Measurements from ENCODE around the gene RNF207.
A peak's percentile ranks its signal among the peaks of the same experiment; 100 is the strongest.

Gene RNF207

DNA sequence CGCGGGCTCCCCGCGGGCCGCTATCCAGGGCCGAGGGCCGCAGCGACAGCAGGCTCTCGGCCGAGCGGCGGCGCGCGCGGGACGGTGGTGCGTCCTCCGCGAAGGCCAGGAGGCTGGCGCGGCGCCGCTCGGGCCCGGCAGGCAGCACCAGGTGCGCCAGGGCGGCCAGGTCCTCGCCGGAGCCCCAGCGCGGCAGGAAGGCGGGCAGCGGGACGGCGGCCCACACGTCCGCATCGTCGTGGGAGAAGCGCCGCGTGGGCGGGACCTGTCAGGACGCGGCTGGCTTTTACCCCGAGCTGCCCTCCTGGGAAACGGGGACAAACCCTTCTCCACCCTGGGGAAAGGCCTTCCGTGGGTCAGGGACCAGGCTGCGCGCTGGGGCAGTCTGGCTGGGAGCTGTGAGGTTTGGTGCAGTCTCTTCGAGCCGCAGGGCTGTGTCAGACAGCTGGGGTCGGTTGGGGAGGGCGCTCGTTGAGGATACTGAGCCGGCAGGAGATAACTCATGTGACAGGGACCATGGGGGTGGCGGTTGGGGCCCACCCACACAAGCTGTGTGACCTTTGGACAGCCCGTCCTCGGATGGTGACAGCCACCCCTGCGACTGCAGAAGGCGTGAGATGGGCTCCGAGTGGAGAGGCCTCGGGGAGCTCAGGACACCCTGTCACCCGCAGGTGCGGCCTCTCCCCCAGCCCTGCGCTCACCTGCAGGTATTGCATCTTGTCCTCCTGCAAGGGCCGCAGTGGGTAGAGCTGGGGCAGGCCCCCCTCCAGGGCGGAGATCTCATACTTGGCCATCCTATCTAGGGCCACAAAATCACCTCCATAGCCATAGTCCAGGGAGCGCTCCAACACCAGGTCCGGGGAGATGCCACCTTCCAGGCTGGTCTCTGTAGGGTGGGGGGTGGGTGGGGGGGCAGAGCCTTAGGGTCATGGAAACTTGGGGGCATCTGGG, 44.1 kb downstream of the RNF207 start:
- peak; percentile 18 for DNase-seq (ENCODE audit: low spot score)

DNA sequence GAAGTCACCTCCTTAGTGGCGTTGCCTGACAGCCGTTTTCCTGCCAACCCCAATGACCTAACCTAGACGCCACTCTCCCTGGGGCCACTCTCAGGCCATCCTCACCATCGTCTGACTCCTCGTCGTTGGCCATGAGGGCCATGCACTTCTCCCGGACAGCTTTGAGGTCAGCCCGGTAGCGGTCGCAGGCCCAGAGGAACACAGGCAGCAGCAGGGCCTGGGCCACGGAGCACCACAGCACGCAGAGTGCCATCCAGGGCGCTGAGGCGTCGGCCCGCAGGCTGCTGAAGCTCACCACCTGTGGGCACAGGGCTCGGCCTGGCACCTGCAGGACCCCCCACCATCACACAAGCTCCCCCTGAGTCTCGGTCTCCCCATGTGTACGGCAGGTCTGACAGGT, 45.3 kb downstream of the RNF207 start:
- no peak for DNase-seq (ENCODE audit: low spot score)

- no peak for DNase-seq (ENCODE audit: low spot score)
Observed at GRCh38 chr1:6251681-6252373, 45.9 kb downstream of the RNF207 start.

GRCh38 chr1:6252374-6252710, 46.4 kb downstream of the RNF207 start:
- DNase-seq (ENCODE audit: low spot score), result no peak

DNA sequence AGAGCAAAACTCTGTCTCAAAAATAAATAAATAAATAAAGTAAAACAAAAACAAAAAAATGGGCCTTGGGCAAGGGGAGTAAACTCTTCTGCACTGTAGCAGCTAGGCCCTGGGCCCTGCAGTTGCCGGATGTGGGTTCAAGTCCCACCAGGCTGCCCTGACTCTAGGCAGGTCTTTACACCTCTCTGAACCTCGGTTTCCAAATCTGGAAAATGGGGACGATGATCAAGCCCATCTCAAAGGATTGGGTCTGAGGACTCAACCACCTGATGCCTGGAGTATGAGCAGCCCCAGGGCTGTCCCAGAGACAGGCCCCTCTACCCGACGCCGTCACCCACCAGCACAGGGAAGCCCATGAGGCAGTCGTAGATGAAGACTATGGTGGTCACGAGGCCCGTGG, 47.5 kb downstream of the RNF207 start:
- DNase-seq (ENCODE audit: low spot score), result no peak

DNA sequence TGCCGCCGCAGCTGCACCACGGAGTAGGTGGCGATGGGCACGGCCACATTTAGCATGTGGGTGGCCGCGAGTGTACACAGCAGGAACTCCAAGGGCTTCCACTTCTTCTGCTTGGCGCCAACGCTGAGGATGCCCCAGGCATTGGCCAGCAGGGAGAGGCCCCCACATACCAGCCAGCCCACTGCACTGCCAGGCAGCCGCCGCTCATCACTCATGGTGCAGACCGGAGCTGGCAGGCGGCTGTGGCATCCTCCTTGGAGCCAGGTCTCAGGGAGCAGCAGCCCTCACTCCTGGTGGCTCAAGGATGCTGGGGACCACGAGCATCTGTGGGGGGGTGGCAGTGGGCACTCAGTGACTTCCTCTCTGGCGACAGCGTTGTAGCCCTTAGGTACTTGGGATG, 48.8 kb downstream of the RNF207 start:
- DNase-seq (ENCODE audit: low spot score), result no peak

DNA sequence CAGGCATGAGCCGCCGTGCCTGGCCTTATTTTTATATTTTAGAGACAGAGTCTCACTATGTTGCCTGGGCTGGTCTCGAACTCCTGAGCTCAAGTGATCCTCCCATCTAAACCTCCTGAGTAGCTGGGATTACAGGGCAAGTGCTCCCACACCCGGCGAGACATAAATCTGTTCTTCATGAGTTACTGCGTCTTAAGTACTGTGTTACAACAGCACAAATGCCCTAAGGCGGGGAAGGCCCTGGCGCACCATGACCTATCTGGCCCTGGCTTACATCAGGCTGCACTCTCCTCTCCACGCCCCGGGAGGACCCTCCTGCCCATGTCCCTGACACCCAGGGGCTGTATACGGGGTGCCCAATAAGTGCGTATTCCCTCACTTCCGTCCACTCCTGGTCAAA, 50.7 kb downstream of the RNF207 start:
- no peak for DNase-seq (ENCODE audit: low spot score)

- no peak for DNase-seq (ENCODE audit: low spot score)
Observed at GRCh38 chr1:6257541-6258069, 51.7 kb downstream of the RNF207 start.

GRCh38 chr1:6258675-6259074, 52.8 kb downstream of the RNF207 start:
- DNase-seq (ENCODE audit: low spot score), result no peak

- peak; percentile 94 for DNase-seq (ENCODE audit: low spot score)
Observed at GRCh38 chr1:6259491-6260362, 53.8 kb downstream of the RNF207 start.

- DNase-seq (ENCODE audit: low spot score), result no peak
Observed at GRCh38 chr1:6260433-6260934, 54.6 kb downstream of the RNF207 start.

GRCh38 chr1:6260961-6261614, 55.2 kb downstream of the RNF207 start, which contains the start of gene GPR153:
Gene GPR153 (minus strand): TSS chr1:6261098. CDS start chr1:6254905, 6,193 bp downstream.
- peak; percentile 87 for DNase-seq (ENCODE audit: low spot score)

DNA sequence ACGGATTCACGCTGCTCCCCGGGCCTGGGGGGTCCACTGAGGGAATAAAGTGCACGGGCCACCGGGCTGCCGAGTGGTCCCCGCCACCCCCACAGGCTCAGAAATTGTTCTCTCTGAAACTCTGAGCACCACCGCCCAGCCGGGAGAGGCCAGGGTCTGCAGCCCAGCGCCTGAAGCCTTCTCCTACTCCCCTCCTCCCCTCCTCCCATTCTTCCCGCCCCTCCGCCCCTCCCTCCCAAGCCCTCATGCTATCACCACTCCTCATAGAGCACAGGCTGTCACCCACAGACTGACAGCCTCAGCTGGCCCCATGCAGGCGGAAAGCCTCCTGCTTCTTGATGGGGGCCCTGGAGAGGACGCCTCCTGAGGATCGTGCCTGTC, 55.7 kb downstream of the RNF207 start:
- DNase-seq (ENCODE audit: low spot score), result no peak

GRCh38 chr1:6262555-6263420, 56.9 kb downstream of the RNF207 start:
- DNase-seq (ENCODE audit: low spot score), result no peak

- DNase-seq (ENCODE audit: low spot score), result no peak
Observed at GRCh38 chr1:6263716-6264115, 57.8 kb downstream of the RNF207 start.

DNA sequence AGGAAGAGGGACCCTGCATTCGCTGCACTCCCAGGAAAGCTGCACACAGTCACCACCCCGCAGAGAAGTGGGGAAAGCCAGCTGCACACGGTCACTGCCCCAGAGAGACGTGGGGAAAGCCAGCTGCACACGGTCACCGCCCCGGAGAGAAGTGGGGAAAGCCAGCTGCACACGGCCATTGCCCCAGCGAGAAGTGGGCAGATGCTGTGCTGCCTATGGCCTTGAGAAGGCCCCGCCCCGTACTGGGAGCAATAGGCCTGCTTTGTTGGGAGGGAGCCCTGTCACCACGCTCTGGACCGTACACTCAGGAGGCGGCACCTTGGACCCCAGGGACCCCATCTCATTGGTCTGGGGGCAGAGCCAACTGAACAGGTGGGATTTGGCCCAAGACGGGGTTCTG, 59.2 kb downstream of the RNF207 start:
- DNase-seq (ENCODE audit: low spot score), result no peak

DNA sequence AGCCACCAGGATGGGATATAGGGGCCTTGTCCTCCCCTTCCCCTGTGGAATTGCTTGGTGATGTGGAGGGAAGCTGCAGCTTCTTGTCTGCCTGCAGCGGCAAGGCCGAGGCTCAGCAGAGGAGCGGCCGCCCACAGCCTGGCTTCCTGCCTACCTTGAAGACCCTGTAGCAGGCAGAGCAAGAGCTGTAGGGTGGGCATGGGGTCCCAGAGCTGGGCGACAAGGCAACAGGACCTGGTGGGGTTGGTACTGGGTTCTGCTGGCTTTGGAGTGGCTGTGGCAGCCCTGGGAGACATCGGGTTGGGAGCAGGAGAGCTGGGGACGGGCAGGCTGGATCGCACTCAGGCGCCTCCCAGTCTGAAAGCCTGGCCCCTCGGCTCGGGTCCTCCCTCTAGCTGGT, 60.7 kb downstream of the RNF207 start:
- DNase-seq (ENCODE audit: low spot score), result no peak

DNA sequence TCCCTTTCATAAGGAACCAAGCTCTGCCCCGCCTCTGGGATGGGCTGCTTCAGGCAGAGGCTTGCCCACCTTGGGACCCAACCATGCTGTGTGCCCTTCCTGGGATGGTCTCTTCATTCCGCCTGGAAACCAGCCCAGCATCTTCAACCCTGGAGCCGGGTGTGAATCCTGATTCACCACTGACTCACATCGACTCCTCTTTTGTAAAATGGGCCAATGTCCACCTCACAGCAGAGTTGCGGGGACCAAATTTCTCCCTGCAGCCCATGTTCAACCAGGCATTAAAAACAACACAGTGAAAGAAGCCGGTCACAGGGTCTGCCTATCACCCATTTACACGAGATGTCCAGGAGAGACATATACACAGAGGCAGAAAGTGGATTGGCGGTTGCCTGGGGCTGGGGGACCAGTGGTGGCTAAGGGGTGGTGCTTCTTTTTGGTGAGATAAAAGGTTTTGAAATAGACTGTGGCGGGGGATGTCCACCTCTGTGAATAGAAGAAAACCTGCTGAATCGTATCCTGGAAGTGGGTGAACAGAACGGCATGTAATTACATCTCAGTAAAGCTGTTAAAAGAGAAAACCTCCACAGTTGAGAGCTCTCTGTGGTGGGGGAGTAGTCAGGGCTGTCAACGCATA, 61.9 kb downstream of the RNF207 start:
- DNase-seq (ENCODE audit: low spot score), result no peak

- DNase-seq (ENCODE audit: low spot score), result no peak
Observed at GRCh38 chr1:6268415-6268814, 62.5 kb downstream of the RNF207 start.

DNA sequence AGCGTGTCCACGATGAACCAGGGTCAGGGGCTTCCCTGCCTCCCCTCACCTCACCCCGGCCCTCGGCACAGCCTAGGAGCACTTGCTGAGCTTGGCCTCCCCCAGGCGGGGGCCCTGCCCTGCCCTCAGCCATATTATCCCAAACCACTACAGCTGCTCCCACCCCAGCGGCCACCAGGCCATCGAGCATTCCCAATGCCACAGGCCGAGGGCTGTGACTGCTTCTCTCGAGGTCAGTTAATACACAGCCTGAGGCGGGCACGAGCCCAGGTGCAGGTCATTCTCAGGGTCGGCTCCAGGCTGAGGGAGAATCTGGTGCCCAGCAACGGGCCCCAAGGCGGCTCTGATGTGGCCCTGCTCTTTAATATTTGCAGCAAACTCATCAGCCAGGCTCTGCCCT, 63.4 kb downstream of the RNF207 start:
- no peak for DNase-seq (ENCODE audit: low spot score)
